Naive thymus-derived CD8-positive, alpha-beta T cell (primary cell): Measurements from ENCODE around the gene LILRA5. TPM values are rescaled to one million over a fixed set of nuclear protein-coding genes. Genes with fewer than 3 reads are reported as not detected.
"Not testable (repeated sequence)": the region's sequence is repeated elsewhere in the genome, so short reads cannot be mapped to it uniquely, and the experiment has no call there.

Experiments used
- ATAC-seq, 2 donors: fragments of 150-1000 bp; cut with Tn5 transposase in 1 of 2; sonication (Bioruptor Pico), chemical (Tn5 transposase) in 1 of 2; 1 replicate in 1 of 2; 2 replicates in 1 of 2; pipeline ENCODE4 v1.10.0; 2021; ENCODE audit warnings: mild to moderate bottlenecking in 2 of 2, moderate library complexity in 2 of 2
- POLR2A ChIA-PET: fragments of 350-600 bp; sonication (Branson Sonifier 250); formaldehyde crosslinking; loops from one replicate; lab custom pipeline; 2021; ENCODE audit warnings: antibody characterized with exemption; lab: Charles Lee
- DNase-seq, 10 donors: peaks; one replicate each; pipeline versions ENCODE4 v3.0.0 to v3.0.0-alpha.2; 2020 to 2022
- H3K27ac Mint-ChIP-seq, 10 donors: one replicate each; pipeline ENCODE4 v1.8.0; 2020 to 2022; ENCODE audit warnings: mild to moderate bottlenecking in 10 of 10, mixed read lengths in 10 of 10, moderate library complexity in 4 of 10, inconsistent platforms in 1 of 10
- H3K27me3 Mint-ChIP-seq, 5 donors: one replicate each; pipeline ENCODE4 v1.8.0; 2021 to 2022; ENCODE audit warnings: mixed read lengths in 5 of 5
- H3K36me3 Mint-ChIP-seq, 3 donors: one replicate each; pipeline ENCODE4 v1.8.0; 2020 to 2022; ENCODE audit warnings: mixed read lengths in 3 of 3, mild to moderate bottlenecking in 2 of 3, inconsistent platforms in 1 of 3
- H3K4me1 Mint-ChIP-seq, 4 donors: one replicate each; pipeline ENCODE4 v1.8.0; 2021 to 2022; ENCODE audit warnings: mixed read lengths in 4 of 4
- H3K4me3 Mint-ChIP-seq, 10 donors: one replicate each; pipeline ENCODE4 v1.8.0; 2020 to 2022; ENCODE audit warnings: mild to moderate bottlenecking in 10 of 10, mixed read lengths in 10 of 10, moderate library complexity in 6 of 10, inconsistent platforms in 1 of 10
- H3K9me3 Mint-ChIP-seq, 9 donors: one replicate each; pipeline ENCODE4 v1.8.0; 2020 to 2022; ENCODE audit warnings: mixed read lengths in 9 of 9, mild to moderate bottlenecking in 3 of 9, inconsistent platforms in 1 of 9, moderate library complexity in 1 of 9
- polyA plus RNA-seq, 3 donors: library from polyadenylated mRNA; unstranded; fragments of 300-500 nt; fragmentation: Illumina TruSeq; gene quantifications; one replicate each; pipeline ENCODE4 v1.2.3, GENCODE V29; 2021
- total RNA-seq, 8 experiments: library from RNA in 2 of 8; stranded (reverse) in 2 of 8; gene quantifications; one replicate each; pipeline ENCODE4 v1.2.3 and lab custom pipeline; 2021 to 2026

The LILRA5 gene
- total and polyA plus RNA-seq, 5 experiments from 2014 or later = 0.32 TPM; not detected in 4

DNA sequence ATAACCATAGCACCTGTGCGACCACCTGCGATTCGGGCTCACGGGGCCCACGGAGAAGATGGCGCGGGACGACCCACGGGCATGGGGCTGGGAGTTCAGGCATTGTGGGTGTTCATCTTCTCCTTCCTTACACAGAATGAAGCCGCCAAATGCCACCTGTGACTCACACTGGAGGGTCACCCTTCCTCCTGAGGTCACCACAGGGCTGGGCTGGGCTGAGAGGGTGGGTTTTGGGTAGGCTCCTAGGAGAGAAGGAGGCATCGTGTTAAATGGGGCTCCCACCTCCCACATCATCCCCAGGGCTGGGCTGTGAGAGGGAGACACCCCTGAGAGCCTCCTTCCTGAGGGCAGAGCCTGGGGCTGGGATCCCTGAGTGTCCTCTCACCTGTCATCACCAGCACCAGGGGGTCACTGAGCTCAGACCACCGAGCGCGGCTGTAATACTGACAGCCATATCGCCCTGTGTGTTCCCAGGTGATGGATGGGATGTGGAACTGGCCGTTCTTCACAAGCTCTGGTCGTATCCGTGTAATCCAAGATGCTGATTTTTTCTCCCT is 33.5 kb downstream of the LILRA5 start:
- ATAC-seq (no peak), DNase-seq (no peak)
- peaks cover 0 to 32% (median under 1%) of the 10 kb centered on the region in 4 donors for H3K4me1 Mint-ChIP-seq
- H3K27ac Mint-ChIP-seq = peak overlapping the region in 1 of 10 donors; percentile 67
- no peaks in the 10 kb centered on the region for H3K36me3 Mint-ChIP-seq
- peak overlapping the region in 1 of 10 donors; percentile 63 for H3K4me3 Mint-ChIP-seq
- H3K9me3 Mint-ChIP-seq = no peaks in the 10 kb centered on the region
- POLR2A ChIA-PET = no interaction called here
- H3K27me3 Mint-ChIP-seq = peaks cover 15 to 57% (median 35%) of the 10 kb centered on the region in 5 donors

DNA sequence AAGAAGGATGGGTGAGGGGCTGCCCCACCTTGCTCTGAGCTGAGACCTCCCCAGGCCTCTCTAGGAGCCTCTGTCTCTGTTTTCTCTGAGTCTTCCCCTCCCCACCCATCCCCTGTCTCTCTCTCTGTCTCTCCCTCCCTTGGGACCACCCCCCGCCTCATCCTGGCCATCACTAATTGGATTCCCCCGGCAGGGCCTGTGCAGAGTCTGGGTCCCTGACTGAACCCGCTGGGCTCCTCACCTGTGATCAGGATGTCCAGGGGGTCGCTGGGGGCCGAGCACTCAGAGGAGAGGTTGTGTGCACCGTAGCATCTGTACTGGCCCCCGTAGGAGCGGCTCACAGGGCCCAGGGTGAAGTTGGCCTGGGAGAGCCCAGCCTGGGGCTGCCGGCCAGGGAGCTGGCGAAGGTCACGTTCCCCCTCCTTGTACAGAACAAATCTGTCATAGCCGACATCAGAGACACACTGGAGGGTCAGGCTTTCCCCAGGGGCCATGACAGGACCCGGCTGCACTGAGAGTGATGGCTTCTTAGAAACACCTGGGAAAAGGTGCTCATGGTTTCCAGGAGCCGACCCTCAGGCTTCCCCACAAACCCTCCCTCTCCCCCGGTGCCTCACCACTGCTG is 34.3 kb downstream of the LILRA5 start:
- POLR2A ChIA-PET, DNase-seq, ATAC-seq, H3K9me3 Mint-ChIP-seq, H3K27ac Mint-ChIP-seq, H3K36me3 Mint-ChIP-seq: not testable (repeated sequence)
- Mint-ChIP-seq H3K4me3 (peak overlapping the region in 1 of 10 donors; percentile 47), H3K4me1 (peaks cover 0 to 29% (median 0%) of the 10 kb centered on the region in 4 donors), H3K27me3 (peaks cover 15 to 61% (median 42%) of the 10 kb centered on the region in 5 donors)

DNA sequence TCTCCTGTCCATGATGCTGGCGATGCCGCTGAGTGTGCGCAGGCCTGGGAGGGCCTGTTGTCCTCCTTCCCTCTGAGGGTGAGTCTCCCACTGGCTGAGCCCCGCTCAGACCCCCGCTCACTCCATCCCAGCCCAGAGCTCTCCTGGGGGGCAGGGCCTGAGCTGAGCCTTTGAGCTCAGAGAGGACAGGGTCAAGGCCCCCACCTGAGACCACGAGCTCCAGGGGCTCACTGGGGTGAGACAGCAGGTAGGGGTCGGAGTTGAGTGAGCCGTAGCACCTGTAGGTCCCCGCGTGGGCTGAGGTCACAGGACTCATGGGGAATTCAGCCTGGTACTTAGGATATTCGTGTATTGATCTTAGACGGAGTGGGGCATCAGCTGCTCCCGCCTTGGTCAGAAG is 34.9 kb downstream of the LILRA5 start:
- ATAC-seq, POLR2A ChIA-PET, DNase-seq, H3K9me3 Mint-ChIP-seq, H3K36me3 Mint-ChIP-seq, H3K27ac Mint-ChIP-seq: not testable (repeated sequence)
- H3K27me3 Mint-ChIP-seq = peaks cover 16 to 61% (median 40%) of the 10 kb centered on the region in 5 donors
- peaks cover 0 to 24% (median 0%) of the 10 kb centered on the region in 4 donors for H3K4me1 Mint-ChIP-seq
- peak overlapping the region in 1 of 10 donors; percentile 47 for H3K4me3 Mint-ChIP-seq

DNA sequence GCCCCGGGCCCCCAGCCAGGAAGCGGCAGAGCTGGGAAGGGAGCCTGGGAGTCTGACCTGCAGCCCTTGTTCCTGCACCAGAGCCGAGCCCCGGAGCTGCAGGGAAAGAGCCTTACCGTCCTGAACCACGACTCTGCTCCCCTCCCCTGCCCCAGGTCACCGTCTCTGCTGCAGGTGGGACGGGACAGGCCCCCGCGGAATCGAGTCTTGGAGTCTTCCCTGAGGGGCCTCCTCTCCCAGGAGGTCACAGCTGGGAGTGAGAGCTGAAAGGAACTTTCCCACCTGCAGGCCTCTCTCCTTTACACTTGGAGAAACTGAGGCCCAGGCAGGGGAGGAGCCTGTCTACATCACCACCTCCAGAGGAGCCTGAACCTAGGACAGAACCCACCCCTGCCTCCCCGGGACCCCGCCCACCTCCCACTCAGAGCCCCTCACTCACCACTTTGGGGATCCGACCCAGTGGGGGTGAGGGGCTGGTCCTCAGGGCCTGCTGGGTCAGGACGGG is 35.8 kb downstream of the LILRA5 start:
- POLR2A ChIA-PET, DNase-seq, H3K27ac Mint-ChIP-seq, H3K4me3 Mint-ChIP-seq, H3K9me3 Mint-ChIP-seq, H3K36me3 Mint-ChIP-seq, ATAC-seq: not testable (repeated sequence)
- Mint-ChIP-seq H3K27me3 (peaks cover 15 to 62% (median 41%) of the 10 kb centered on the region in 5 donors), H3K4me1 (peaks cover 0 to 15% (median 0%) of the 10 kb centered on the region in 4 donors)

DNA sequence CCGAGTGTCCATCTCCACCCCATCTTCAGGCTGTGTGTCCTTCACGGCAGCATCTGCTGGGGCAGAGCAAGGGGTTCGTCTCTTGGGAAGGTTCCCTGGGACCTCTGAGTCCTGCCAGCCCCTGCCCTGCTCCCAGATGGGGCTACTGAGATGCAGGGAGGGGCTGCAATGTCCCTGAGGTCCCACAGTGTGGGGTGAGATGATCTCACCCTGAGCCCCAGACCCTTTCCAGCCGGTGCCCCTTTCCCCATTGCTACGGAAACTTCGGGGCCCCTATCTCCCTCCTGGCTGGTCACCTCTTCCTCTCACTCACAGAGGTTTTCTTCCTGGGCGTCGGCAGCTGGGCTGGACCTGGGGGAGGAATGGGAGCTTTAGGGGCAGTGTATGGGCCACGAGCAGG is 37.0 kb downstream of the LILRA5 start:
- DNase-seq = no peak
- Mint-ChIP-seq H3K27me3 (peaks cover 10 to 58% (median 37%) of the 10 kb centered on the region in 5 donors), H3K9me3 (no peaks in the 10 kb centered on the region), H3K27ac (no peak overlapping the region), H3K4me1 (peaks cover 0 to 5% (median 0%) of the 10 kb centered on the region in 4 donors), H3K36me3 (no peaks in the 10 kb centered on the region), H3K4me3 (no peak overlapping the region)
- POLR2A ChIA-PET = no interaction called here
- no peak for ATAC-seq

DNA sequence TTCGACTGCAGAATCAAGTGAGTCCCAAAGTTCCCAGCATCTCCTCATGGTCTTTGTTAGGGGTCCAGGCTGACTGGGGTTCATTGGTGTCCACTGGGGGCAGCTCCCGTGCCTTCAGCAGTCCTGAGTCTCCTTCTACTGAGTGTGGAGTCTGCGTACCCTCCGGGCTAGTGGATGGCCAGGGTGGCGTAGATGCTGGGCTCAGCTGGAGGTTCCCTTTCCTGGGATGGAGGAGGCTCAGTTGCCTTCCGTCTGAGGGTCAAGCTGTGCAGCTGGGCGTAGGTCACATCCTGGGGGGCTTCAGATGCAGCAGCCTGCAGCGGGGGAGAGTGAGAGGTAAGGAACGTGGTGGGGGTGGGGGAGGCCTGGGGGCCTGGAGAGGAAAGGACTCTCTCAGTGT is 38.5 kb downstream of the LILRA5 start:
- ATAC-seq, H3K9me3 Mint-ChIP-seq, H3K4me3 Mint-ChIP-seq, DNase-seq, H3K4me1 Mint-ChIP-seq, H3K36me3 Mint-ChIP-seq, POLR2A ChIA-PET: not testable (repeated sequence)
- peaks cover 10 to 44% (median 36%) of the 10 kb centered on the region in 5 donors for H3K27me3 Mint-ChIP-seq
- H3K27ac Mint-ChIP-seq = peak overlapping the region in 1 of 10 donors; percentile 49

DNA sequence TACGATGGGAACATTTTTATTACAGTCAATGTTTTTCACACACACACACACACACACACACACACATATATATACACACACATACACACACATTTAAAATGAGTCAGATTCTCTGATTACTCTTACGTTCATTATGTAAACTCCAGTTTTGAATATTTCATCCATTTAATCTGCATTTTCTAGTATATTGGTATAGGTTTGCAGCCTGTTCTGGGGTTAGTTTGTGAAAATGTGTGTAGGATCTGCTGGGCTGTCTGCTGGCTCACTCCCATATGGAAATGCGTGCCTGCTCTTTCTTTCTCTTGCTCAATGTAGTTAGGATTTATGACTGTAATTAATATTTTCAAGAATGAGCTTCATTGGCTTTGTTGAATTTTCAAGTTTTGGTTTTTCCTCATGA is 39.1 kb downstream of the LILRA5 start:
- H3K36me3 Mint-ChIP-seq = no peaks in the 10 kb centered on the region
- no peak overlapping the region for H3K27ac Mint-ChIP-seq
- no peak overlapping the region for H3K4me3 Mint-ChIP-seq
- no peaks in the 10 kb centered on the region for H3K4me1 Mint-ChIP-seq
- no peaks in the 10 kb centered on the region for H3K9me3 Mint-ChIP-seq
- POLR2A ChIA-PET = no interaction called here
- DNase-seq = no peak
- peaks cover 8 to 37% (median 30%) of the 10 kb centered on the region in 5 donors for H3K27me3 Mint-ChIP-seq
- no peak for ATAC-seq

DNA sequence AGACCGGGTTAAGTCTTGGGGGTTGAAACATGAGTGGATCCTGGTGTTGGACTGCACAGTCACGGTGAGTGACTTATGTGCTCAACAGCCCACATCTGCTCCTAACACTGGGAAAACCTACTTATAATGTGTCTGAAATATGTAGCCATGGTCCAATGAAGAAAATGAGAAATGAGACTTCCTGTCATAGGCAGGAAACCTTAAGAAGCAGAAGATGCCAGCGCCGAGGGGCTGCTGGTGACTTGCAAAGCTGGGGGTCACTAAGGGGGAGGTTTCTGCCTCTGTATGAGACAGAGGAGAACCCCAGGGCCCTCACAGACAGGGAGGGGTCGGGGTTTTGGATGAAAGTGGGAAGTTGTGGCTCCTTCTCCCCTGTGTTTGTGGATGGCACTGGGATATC is 40.8 kb downstream of the LILRA5 start:
- DNase-seq, H3K36me3 Mint-ChIP-seq, ATAC-seq, H3K4me1 Mint-ChIP-seq, POLR2A ChIA-PET, H3K27ac Mint-ChIP-seq, H3K9me3 Mint-ChIP-seq, H3K4me3 Mint-ChIP-seq: not testable (repeated sequence)
- peaks cover 8 to 34% (median 29%) of the 10 kb centered on the region in 5 donors for H3K27me3 Mint-ChIP-seq

DNA sequence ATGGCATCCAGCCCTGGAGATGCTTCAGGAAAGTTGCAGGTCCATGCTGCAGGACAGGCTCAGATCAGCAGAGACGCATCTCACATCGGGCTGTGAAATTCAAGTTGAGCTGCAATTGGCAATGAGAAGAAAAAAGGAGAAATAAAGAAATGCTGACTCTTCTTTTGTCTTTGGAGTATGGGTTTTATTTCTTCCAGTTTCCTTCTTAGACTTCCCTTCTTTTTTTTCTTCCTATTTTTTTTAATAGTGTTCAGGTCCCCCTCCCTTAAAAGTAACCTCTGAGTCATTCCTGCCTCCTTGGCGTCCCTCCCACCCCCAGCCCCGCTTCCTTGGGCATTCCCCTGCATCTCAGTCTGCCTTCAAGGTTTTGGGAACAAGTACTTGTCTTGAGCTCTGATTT is 41.4 kb downstream of the LILRA5 start:
- H3K27ac Mint-ChIP-seq, H3K4me1 Mint-ChIP-seq, DNase-seq, H3K9me3 Mint-ChIP-seq, ATAC-seq, H3K36me3 Mint-ChIP-seq, POLR2A ChIA-PET, H3K4me3 Mint-ChIP-seq: not testable (repeated sequence)
- peaks cover 8 to 33% (median 29%) of the 10 kb centered on the region in 5 donors for H3K27me3 Mint-ChIP-seq

DNA sequence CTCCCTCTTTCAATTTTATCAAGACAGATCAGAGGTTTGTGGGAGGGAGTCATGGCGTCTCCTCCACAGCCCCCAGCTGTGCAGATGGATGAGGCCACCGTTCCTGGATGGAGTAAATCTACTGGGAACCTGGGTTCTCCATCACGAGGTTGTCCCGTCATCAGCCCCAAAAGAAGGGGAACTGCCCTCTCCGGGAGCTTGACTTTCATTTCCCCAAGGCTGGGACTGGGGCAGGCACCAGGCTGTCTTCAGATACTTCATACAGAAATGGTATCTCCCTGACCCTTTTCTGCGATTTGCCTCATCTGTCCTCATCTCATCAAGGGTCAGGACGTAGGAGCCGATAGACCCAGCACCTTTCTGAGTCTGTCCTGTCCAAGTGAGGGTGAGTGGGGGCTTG is 41.9 kb downstream of the LILRA5 start:
- no peak for ATAC-seq
- Mint-ChIP-seq H3K4me1 (no peaks in the 10 kb centered on the region), H3K4me3 (no peak overlapping the region), H3K9me3 (no peaks in the 10 kb centered on the region), H3K27ac (no peak overlapping the region), H3K36me3 (no peaks in the 10 kb centered on the region), H3K27me3 (peaks cover 8 to 32% (median 26%) of the 10 kb centered on the region in 5 donors)
- POLR2A ChIA-PET = no interaction called here
- DNase-seq = no peak

DNA sequence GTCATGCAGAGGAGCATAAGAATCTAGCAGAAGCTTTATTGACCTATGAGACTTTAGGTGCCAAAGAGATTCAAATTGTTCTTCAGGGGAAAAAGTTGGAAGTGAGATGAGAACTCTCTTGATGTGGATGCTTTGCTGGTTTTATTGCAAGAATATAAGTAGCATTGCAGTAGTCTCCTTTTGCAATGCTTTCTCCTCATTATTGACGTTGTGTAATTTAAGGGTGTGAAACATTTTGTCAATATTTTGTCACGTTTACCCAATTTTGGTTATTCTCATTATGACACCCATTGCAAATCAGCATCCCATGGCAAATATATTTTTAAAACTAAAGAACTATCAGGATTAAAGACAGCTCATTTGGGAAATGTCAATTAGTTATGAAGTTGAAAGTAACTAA is 44.0 kb downstream of the LILRA5 start:
- Mint-ChIP-seq H3K36me3 (no peaks in the 10 kb centered on the region), H3K9me3 (no peaks in the 10 kb centered on the region), H3K4me3 (no peak overlapping the region), H3K27me3 (peaks cover 16 to 28% (median 21%) of the 10 kb centered on the region in 5 donors), H3K27ac (no peak overlapping the region), H3K4me1 (peaks cover 0 to 4% (median 0%) of the 10 kb centered on the region in 4 donors)
- DNase-seq (no peak), ATAC-seq (no peak)
- POLR2A ChIA-PET = no interaction called here

DNA sequence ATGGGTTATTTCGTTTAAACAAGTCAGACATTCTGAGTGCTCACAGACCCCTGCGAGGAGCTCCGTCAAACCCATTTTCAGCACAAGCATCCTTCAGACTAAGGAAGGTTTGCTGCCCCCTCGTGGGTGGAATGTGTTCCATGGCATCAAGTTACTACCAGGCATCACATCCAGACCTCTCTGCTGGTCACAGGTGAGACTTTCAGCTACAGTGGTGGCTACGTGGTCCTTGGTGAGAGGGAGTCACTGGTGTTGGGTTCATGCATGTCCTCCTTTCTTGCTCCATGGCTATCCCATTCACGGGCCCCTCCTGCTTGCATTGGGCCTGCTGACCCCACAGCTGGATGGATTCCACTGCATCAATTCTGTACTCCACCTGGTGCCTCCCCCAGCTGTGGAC is 46.8 kb downstream of the LILRA5 start:
- POLR2A ChIA-PET = no interaction called here
- ATAC-seq (peak; percentile 52 to 61), DNase-seq (peak in 9 of 10 donors; percentile 26 to 78 (median 50))
- Mint-ChIP-seq H3K27ac (peak overlapping the region in 1 of 10 donors; percentile 71), H3K36me3 (no peaks in the 10 kb centered on the region), H3K27me3 (peaks cover 12 to 20% (median 15%) of the 10 kb centered on the region in 5 donors), H3K4me3 (no peak overlapping the region), H3K9me3 (no peaks in the 10 kb centered on the region), H3K4me1 (peaks cover 0 to 4% (median 0%) of the 10 kb centered on the region in 4 donors)

DNA sequence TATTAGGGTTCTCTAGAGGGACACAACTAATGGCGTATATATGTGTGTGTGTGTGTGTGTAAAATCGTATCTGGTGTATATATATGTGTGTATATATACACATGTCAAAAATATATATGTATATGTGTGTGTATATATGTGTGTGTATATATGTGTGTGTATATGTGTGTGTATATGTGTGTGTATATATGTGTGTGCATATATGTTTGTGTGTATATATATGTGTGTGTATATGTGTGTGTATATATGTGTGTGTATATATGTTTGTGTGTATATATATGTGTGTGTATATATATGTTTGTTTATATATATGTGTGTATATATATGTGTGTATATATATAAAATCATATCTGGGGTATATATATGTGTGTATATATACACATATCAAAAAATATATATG is 50.5 kb downstream of the LILRA5 start:
- ATAC-seq = no peak
- POLR2A ChIA-PET = no interaction called here
- no peak overlapping the region for H3K4me3 Mint-ChIP-seq

More for the DNA sequence above, 50.5 kb downstream of the LILRA5 start:
- Mint-ChIP-seq H3K9me3 (no peaks in the 10 kb centered on the region), H3K36me3 (no peaks in the 10 kb centered on the region), H3K4me1 (peaks cover 0 to 4% (median 0%) of the 10 kb centered on the region in 4 donors), H3K27me3 (peaks cover 7 to 12% (median 8%) of the 10 kb centered on the region in 5 donors), H3K27ac (no peak overlapping the region)
- DNase-seq = no peak
